Amygdala (tissue), 56 donors: ENCODE results near the gene DEFB126.
"Not testable (repeated sequence)": the region's sequence is repeated elsewhere in the genome, so short reads cannot be mapped to it uniquely, and the experiment has no call there.

ENCODE experiments used
- DNase-seq, 56 donors: peaks; one replicate each; lab custom pipeline; 2025; lab: John Stamatoyannopoulos, UW

The DEFB126 gene, protein sequence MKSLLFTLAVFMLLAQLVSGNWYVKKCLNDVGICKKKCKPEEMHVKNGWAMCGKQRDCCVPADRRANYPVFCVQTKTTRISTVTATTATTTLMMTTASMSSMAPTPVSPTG

DNA sequence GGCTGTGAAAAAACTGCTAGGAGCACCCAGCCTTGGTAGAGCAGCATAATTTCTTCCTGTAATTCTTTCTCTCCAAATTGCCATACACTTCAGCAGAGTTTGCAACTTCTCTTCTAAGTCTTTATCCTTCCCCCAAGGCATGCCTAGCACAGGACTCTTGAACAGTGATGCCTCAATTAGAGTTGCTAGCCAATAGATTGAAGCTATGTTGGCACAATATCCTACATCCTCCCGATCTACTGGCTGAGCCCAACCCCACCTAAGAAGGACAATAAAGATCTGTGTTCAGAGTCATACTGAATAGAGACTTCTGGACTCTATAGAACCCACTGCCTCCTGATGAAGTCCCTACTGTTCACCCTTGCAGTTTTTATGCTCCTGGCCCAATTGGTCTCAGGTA, at the start of gene DEFB126:
Gene DEFB126 (plus strand): TSS at position 301 of the 400 bp plus-strand sequence. CDS start 39 bp downstream, at position 340.
- DNase-seq: no peak

DNA sequence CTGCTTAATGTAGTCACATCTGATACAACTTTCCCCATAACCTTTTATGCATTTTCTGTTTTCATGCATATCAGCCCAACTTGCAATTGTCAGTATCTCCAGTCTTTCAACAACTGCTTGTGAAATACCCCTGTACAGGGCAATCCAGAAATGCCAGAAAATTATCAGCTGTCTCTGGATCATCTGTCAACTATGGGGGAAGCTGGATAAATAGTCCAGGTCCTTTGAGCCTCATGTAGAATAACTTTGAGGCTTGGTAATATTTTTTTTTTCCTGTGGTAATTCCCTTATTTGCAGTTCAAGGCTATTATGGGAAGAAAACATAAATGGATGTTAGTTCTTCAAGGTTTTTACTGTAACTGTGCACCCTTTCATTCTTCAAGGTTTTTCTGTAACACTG, 48.7 kb upstream of the DEFB126 start:
- DNase-seq: no peak

DNA sequence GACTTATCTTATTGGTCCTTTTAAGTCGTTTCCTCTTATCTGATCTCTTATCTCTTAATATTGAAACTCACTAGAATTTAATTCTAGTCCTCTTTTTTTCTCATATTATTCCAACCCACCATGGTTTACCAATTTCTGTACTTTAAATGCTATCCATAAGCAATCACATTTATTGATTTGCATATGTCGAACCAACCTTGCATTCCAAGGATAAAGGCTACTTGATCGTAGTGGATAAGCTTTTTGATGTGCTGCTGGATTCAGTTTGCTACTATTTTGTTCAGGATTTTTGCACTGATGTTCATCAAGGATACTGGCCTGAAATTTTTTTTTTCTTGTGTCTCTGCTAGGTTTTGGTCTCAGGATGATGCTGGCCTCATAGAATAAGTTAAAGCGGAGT, 47.2 kb upstream of the DEFB126 start:
- DNase-seq: no peak

DNA sequence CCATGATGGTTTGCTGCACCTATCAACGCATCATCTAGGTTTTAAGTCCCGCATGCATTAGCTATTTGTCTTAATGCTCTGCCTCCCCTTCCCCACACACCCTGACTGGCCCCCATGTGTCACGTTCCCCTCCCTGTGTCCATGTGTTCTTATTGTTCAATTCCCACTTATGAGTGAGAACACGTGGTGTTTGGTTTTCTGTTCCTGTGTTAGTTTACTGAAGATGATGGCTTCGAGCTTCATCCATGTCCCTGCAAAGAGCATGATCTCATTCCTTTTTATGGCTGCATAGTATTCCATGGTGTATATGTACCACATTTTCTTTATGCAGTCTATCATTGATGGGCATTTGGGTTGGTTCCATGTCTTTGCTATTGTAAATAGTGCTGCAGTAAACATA, 44.7 kb upstream of the DEFB126 start:
- DNase-seq: not testable (repeated sequence)

DNA sequence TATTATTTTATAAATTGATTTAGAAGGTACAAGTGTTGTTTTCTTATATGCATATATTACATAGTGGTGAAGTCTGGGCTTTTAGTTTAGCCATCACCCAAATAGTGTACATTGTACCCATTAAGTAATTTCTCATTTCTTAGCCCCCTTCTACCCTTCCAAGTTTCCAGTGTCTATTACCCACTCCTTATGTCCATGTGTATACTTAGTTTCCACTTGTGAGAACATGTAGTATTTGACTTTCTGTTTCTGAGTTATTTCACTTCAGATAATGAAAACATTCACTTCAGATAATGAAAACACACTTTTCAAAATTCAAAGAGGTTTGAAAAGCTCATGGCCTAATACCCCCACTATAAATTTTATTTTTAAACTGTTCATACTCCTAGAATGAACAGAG, 40.4 kb upstream of the DEFB126 start:
- no peak for DNase-seq

DNA sequence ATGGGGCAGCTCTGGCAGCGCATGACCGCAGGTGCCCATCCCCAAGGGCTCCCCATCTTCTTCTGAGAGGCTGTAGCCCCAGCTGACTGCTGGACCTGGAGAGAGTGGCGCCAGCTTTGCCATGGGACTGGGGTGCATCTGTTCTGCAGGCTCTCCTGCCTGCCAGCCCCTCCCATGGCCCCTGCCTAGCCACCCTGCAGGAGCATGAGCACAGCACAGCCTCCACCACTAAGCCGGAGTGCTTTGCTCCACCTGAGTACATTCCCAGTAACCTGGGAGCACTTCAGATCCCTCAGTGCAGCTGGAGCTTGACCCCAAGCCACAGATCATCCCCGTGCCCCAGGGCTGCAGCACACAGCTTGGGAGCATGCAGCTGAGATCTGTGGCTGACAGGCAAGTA, 38.9 kb upstream of the DEFB126 start:
- no peak for DNase-seq

DNA sequence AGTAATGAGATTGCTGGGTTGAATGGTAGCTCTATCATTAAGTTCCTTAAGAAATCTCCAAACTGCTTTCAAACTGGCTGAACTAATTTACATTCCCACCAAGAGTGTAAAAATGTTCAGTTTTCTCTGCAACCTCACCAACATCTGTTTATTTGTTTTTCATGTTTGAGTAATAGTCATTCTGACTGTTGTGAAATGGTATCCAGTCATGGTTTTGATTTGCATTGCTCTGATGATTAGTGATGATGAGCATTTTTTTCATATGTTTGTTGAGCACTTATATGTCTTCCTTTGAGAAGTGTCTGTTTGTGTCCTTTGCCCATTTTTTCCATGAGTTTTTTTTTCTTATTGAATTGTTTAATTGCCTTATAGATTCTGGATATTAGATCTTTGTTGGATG, 30.0 kb upstream of the DEFB126 start:
- DNase-seq: no peak

DNA sequence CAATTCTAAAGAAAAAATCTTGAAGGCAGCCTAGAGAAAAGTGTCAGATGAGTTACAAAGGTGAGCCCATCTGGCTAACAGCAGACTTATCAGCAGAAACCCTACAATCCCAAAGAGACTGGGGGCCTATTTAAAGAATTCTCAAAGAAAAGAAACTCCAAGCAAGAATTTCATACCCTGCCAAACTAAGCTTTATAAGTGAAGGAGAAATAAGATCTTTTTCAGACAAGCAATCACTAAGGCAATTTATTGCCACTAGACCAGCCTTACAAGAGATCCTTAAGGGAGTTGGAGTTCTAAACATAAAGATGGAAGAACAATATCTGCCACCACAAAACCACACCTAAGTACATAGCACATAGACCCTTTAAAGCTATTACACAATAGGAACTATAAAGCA, 24.9 kb upstream of the DEFB126 start:
- DNase-seq: no peak

DNA sequence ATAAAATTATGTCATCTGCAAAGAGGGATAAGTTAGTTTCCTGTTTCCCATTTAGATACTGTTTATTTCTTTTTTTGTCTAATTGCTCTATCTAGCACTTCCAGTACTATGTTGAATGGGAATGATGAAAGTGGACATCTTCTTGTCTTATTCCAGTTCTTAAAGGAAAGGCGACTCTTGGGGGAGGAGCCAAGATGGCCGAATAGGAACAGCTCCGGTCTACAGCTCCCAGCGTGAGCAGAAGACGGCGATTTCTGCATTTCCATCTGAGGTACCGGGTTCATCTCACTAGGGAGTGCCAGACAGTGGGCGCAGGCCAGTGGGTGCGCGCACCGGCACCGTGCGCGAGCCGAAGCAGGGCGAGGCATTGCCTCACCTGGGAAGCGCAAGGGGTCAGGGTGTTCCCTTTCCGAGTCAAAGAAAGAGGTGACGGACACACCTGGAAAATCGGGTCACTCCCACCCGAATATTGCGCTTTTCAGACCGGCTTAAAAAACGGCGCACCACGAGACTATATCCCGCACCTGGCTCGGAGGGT, 12.5 kb upstream of the DEFB126 start:
- not testable (repeated sequence) for DNase-seq

DNA sequence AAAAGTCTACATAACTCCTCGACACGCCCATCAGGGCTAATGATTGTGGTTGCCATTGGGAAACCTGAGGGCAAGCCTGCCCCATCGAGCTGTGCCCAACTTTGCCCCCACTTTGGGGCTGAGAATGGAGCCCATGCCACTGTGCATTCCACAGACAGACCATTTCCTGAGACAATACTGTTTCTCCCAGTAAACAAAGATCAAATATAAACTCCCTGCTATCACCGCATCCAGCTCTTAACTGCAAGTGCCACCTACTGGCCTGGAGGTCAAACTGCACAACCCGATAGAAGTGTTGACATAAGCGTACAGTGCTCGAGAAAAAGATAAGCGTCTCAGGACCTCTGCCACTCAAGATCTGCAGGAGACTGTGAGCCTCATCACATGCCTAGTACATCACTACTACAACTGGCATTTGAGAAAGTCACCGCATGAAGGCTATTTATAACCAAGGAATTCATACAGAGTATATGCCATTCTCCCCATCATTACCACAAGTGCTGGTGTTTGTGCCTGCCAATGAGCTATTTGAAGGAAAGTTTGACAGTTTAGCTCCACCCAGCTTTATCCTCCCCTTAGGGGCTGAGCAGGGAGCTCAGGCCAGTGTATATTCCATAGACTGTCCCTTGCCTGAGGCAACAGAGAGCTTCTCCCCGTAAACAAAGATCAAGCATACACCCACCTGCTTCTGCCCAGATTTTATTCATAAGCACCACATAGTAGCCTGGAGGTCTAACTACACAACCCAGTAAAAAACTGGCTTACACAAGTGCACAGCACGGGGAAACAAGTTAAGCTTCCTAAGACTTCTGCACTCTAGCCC, 4.5 kb upstream of the DEFB126 start:
- no peak for DNase-seq

DNA sequence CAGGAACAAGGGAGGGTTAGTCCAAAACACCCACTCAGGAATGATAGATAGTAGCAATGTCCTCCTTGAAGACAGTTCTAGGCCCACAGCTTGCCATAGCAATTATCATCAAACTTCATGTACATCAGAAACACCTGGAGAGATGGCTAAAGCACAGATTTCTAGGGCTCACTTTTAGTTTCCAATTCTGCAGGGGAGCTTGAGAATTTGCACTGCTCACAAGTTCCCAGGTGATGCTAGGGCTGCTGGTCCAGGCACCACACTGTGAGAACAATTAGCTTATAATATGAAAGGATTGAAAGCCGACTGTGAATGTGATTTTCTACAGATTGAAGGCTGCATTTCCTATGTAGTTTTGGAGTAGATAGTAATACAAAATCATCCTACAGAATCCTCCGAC, 3.5 kb downstream of the DEFB126 start:
- DNase-seq: no peak

DNA sequence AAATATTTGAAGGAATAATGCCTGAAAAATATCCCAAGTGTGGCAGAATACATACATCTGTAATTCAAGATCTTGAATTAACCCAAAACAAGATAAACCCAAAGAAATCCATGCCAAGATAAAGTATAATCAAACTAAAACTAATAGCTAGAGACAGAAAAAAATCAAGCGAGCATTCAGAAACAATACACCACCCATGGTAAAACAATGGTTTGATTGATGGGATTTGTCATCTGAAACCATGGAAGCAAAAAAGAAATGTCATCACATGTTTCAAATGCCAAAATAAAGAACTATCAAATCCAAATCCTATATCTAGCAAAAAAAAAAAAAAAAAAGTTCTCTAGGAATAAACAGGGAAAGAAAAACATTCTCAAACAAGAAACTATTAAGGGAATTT, 9.7 kb downstream of the DEFB126 start:
- no peak for DNase-seq

DNA sequence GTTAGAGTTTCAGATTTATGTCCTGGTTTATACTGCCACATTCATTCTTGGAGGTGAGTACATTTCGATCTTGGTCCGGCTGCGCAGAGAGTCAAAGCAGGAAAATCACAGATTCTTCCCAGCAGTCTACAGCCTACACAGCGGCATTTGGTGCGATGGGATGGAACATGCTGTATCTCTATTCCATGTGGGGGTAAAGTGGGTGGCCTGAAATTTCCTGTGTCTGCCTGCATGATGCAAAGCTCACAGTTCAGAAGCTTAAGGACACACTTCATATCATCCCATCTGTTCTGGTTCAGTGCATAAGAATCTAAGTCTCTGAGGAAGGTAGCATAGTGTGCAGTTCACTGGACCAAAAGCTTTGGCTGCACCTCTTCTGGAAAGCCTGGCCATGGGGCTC, 14.8 kb downstream of the DEFB126 start, which contains the start of gene DEFB127:
Gene DEFB127 (plus strand): TSS at position 301 of the 400 bp plus-strand sequence. CDS start 91 bp downstream, at position 392.
- no peak for DNase-seq

DNA sequence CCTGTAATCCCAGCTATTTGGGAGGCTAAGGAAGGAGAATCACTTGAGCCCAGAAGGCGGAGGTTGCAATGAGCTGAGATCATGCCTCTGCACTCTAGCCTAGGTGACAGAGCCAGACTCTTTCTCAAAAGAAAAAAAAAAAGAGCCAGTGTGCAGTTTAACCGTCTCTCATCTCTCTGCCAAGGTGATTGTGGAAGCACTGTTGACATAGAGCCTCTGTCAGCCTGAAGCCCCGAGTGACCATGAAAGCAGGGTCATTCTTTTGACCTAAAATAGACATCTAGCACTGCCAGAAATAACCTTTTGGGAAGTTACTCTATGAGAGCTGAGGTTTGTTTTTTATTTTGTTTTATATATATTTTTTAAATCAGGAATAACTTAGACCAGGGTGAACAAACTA, 22.2 kb downstream of the DEFB126 start:
- DNase-seq: no peak

DNA sequence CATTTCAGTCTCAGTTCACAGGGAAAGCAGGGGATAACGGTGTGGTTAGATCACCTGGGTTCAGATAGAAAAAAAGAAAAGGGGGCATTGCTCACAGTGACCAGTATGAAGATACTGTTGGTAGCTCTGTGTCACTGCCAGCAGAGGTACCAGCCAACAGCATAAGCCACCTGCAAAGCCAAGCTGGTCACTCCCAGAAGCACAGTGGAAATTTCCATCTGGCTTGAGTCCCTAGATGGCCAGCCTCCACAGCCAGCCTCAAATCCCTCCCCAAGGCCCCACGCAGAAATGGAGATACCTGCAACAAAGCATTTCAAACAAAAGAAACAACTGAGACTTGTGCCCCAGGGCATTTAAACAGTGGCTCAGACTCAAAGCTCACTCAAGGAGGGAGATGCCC, 26.5 kb downstream of the DEFB126 start:
- DNase-seq: no peak

DNA sequence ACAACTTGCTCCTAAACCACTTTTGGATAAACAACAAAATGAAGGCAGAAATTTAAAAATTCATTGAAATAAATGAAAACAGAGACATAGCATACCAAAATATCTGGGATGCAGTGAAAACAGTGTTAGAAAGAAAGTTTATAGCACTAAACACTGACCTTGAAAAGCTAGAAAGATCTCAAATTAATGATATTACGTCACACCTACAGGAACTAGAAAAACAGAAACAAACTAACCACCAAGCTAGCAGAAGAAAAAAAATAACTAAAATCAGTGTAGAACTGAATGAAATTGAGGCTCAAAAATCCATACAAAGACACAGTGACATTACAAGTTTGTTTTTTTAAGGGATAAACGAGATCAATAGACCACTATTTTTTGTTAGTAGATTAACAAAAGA, 41.9 kb downstream of the DEFB126 start:
- no peak for DNase-seq

DNA sequence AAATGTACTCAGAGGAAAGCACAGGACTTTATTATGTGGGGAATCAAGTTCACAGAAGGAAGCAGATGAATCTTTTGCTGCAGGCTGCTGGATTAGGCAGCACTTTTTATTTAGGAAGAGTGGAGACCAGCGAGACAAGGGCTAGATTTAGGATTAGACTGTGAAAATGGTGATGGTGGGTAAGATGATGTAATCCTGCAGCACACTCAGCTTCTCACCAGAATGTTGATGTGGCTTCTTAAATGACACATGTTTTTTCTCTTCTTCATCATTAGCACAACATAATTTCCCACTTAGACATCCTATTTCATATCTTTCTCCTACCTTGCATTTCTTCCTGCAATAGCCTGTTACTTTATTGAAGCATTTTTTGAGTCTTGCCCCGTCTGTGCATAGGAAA, 45.3 kb downstream of the DEFB126 start:
- no peak for DNase-seq

DNA sequence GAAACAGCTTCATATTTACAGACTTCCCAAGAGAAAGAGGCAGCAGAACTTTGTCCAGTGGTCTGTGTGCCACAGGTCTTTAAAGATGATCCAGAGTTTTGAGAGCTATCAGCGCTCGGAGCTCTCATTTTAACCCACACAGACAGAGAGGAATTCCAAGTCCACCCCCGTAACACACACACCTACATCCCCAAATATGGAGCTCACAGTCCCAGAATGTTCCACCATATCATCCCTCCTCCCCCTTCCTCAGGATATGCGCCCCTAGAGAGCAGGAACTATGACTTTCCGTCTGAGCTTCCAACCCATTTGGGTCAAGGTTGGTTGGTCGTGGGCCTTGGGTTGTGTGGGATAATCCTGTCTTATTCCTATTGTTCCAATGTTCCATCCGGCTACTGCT, 47.2 kb downstream of the DEFB126 start, which contains the start of gene DEFB128:
Gene DEFB128 (minus strand): TSS at position 101 of the 400 bp plus-strand sequence. CDS start 88 bp downstream, at position 13.
- no peak for DNase-seq
